GM12878 (cell line): ENCODE results near the gene ROR2.

Source experiments
- BACH1 ChIP-seq: fragments of 450-650 bp; IDR thresholded peaks from 2 replicates; pipeline ENCODE4 v1.6.1; 2017; ENCODE audit warnings: mild to moderate bottlenecking, borderline replicate concordance
- CEBPB ChIP-seq, 2 experiments: fragments of 150-350 bp in 1 of 2; IDR thresholded peaks; 2 replicates each; pipeline ENCODE4 v1.6.1; 2012 to 2014; ENCODE audit warnings: low read depth in 2 of 2, low read length in 2 of 2, borderline replicate concordance in 1 of 2, inconsistent platforms in 1 of 2
- CHD1 ChIP-seq: IDR thresholded peaks from 2 replicates; pipeline ENCODE4 v1.6.1; 2012; ENCODE audit warnings: low read depth, low read length, improper control_type of control experiment
- EP300 ChIP-seq, 2 experiments: fragments of 150-350 bp in 1 of 2; IDR thresholded peaks; 2 replicates each; pipeline ENCODE4 v1.6.1; 2011 to 2012; ENCODE audit warnings: low read depth in 2 of 2, low read length in 2 of 2, borderline replicate concordance in 1 of 2, improper control_type of control experiment in 1 of 2, inconsistent platforms in 1 of 2; ENCODE audit not compliant: control insufficient read depth in 1 of 2
- JUND ChIP-seq: IDR thresholded peaks from 2 replicates; pipeline ENCODE4 v1.6.1; 2012; ENCODE audit warnings: low read depth, mild to moderate bottlenecking, low read length, improper control_type of control experiment, moderate library complexity
- NBN ChIP-seq: fragments of 450-650 bp; IDR thresholded peaks from 2 replicates; pipeline ENCODE4 v1.6.1; 2016
- TF ChIP-seq, protein P1 (sequence below), 3 experiments: IDR thresholded peaks in 2 of 3; conservative IDR thresholded peaks in 1 of 3; 2 replicates each; pipeline ENCODE4 v1.5.1; 2011; ENCODE audit warnings: low read depth in 3 of 3, low read length in 3 of 3, mild to moderate bottlenecking in 3 of 3, control low read depth in 2 of 3, moderate library complexity in 2 of 3, inconsistent platforms in 1 of 3, mixed read lengths in 1 of 3; ENCODE audit not compliant: control insufficient read depth in 2 of 3, insufficient read depth in 1 of 3; ENCODE audit errors: extremely low read depth in 1 of 3
- TF ChIP-seq, protein P2 (sequence below): IDR thresholded peaks from 2 replicates; pipeline ENCODE4 v1.6.1; 2012; ENCODE audit warnings: low read depth, low read length, improper control_type of control experiment

DNA sequence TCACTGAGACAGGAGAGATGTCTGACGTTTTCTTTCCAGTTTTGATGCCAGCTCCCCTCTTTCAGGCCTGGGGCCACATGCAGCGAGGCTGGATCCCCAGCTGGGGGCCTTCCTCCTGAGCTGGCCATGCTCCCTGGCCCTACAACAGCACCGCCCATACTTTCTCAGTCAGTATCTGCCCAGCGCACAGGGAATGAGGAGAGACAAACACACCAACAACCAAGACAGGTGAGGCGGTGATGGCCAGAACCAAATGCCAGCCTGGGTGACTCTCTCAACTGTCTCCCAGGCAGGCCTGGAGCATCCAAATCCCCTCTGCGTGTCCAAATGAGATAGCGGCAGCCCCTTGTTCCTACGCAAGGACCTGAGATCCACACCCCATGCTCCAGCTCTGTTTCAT lies 109.6 kb downstream of the ROR2 start:
- no peak for TF ChIP-seq EP300 (IDR thresholded peaks at IDR 0.05; ENCODE audit: borderline replicate concordance in 1 of 2, control insufficient read depth in 1 of 2, low read depth in 2 of 2, low read length in 2 of 2)
- no peak for TF ChIP-seq BACH1
- TF ChIP-seq CHD1: no peak
- TF ChIP-seq, protein P1, sequence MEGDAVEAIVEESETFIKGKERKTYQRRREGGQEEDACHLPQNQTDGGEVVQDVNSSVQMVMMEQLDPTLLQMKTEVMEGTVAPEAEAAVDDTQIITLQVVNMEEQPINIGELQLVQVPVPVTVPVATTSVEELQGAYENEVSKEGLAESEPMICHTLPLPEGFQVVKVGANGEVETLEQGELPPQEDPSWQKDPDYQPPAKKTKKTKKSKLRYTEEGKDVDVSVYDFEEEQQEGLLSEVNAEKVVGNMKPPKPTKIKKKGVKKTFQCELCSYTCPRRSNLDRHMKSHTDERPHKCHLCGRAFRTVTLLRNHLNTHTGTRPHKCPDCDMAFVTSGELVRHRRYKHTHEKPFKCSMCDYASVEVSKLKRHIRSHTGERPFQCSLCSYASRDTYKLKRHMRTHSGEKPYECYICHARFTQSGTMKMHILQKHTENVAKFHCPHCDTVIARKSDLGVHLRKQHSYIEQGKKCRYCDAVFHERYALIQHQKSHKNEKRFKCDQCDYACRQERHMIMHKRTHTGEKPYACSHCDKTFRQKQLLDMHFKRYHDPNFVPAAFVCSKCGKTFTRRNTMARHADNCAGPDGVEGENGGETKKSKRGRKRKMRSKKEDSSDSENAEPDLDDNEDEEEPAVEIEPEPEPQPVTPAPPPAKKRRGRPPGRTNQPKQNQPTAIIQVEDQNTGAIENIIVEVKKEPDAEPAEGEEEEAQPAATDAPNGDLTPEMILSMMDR (IDR thresholded peaks at IDR 0.05 in 2 of 3, conservative IDR thresholded peaks at IDR 0.05 in 1 of 3; ENCODE audit: control insufficient read depth in 2 of 3, extremely low read depth in 1 of 3, insufficient read depth in 1 of 3, low read depth in 3 of 3, low read length in 3 of 3): no peak
- TF ChIP-seq, protein P2, sequence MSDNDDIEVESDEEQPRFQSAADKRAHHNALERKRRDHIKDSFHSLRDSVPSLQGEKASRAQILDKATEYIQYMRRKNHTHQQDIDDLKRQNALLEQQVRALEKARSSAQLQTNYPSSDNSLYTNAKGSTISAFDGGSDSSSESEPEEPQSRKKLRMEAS: no peak
- TF ChIP-seq NBN: no peak
- no peak for TF ChIP-seq JUND
- no peak for TF ChIP-seq CEBPB (IDR thresholded peaks at IDR 0.05; ENCODE audit: borderline replicate concordance in 1 of 2, low read depth in 2 of 2, low read length in 2 of 2)
